A549 (cell line): ENCODE measurements around the gene VPS26B. TPM values are rescaled to one million over a fixed set of nuclear protein-coding genes. Genes with fewer than 3 reads are reported as not detected.

Experiments
- ATAC-seq, 2 experiments: fragments of 200-7000 bp in 1 of 2; fragments of >200 bp in 1 of 2; cut with Nextera tagmentation in 1 of 2; cut with Tn5 transposase in 1 of 2; 3 replicates each; pipeline versions ENCODE4 v1.8.0 to v1.9.1; 2018 to 2020; ENCODE audit warnings: mild to moderate bottlenecking in 1 of 2, moderate library complexity in 1 of 2
- CTCF ChIA-PET: fragments of 300-600 bp; sonication (Branson Sonifier 250); formaldehyde crosslinking; extraction: SDS; loops from one replicate; lab custom pipeline; 2021; ENCODE audit warnings: antibody characterized with exemption, inconsistent platforms; lab: Yijun Ruan, JAX
- POLR2A ChIA-PET: fragments of 350-600 bp; formaldehyde crosslinking; extraction: SDS; loops from one replicate; lab custom pipeline; 2021; ENCODE audit warnings: antibody characterized with exemption, inconsistent platforms; lab: Yijun Ruan, JAX
- DNase-seq, 2 experiments: peaks; one replicate each; pipeline versions ENCODE4 v3.0.0 to v3.0.0-alpha.2; 2011 to 2016; ENCODE audit warnings: low read depth in 1 of 2, low spot score in 1 of 2
- FAIRE-seq: peaks from 2 replicates; lab custom pipeline; 2011; peaks lifted over from hg19 to GRCh38; lab: Jason Lieb, UNC
- H3K27ac ChIP-seq, 2 experiments: fragments of >200 bp; sonication (Bioruptor Twin); formaldehyde crosslinking; 3 replicates each; pipeline ENCODE4 v1.5.1; 2016 to 2017
- H3K4me1 ChIP-seq: fragments of >200 bp; sonication (Bioruptor Twin); formaldehyde crosslinking; 3 replicates; pipeline ENCODE4 v1.6.1; 2016
- H3K4me2 ChIP-seq: fragments of >200 bp; sonication (Bioruptor Twin); formaldehyde crosslinking; 3 replicates; pipeline ENCODE4 v1.6.1; 2016
- H3K4me3 ChIP-seq: fragments of >200 bp; sonication (Bioruptor Twin); formaldehyde crosslinking; 3 replicates; pipeline ENCODE4 v1.5.1; 2016
- H3K9me3 ChIP-seq: fragments of >200 bp; sonication (Bioruptor Twin); formaldehyde crosslinking; 3 replicates; pipeline ENCODE4 v1.6.1; 2016
- BHLHE40 ChIP-seq: IDR thresholded peaks from 2 replicates; pipeline ENCODE4 v1.6.1; 2012; ENCODE audit warnings: low read depth, low read length, inconsistent platforms
- CEBPB ChIP-seq, 2 experiments: fragments of >200 bp in 1 of 2; sonication (Bioruptor Twin) in 1 of 2; formaldehyde crosslinking in 1 of 2; IDR thresholded peaks; 2 replicates each; pipeline ENCODE4 v1.6.1; 2012 to 2016
- CHD2 ChIP-seq: fragments of 150-350 bp; IDR thresholded peaks from 2 replicates; pipeline ENCODE4 v1.6.1; 2014; ENCODE audit warnings: low read length; ENCODE audit not compliant: partially characterized antibody
- CHD4 ChIP-seq: fragments of 200-600 bp; sonication (generic); IDR thresholded peaks from 2 replicates; pipeline ENCODE4 v1.6.1; 2016; ENCODE audit warnings: antibody characterized with exemption, mild to moderate bottlenecking, borderline replicate concordance
- CTCF ChIP-seq: fragments of >200 bp; sonication (Bioruptor Twin); formaldehyde crosslinking; IDR thresholded peaks from 3 replicates; pipeline ENCODE4 v1.5.1; 2016
- E2F6 ChIP-seq: IDR thresholded peaks from 2 replicates; pipeline ENCODE4 v1.6.1; 2012; ENCODE audit warnings: low read depth, borderline replicate concordance
- EHMT2 ChIP-seq: fragments of 200-600 bp; sonication (generic); IDR thresholded peaks from 2 replicates; pipeline ENCODE4 v1.6.1; 2016; ENCODE audit warnings: antibody characterized with exemption, low read depth, mild to moderate bottlenecking, moderate library complexity
- EP300 ChIP-seq, 2 experiments: fragments of >200 bp; sonication (Bioruptor Twin); formaldehyde crosslinking; IDR thresholded peaks; 2 replicates in 1 of 2; 3 replicates in 1 of 2; pipeline ENCODE4 v1.6.1; 2016 to 2017
- FOSB ChIP-seq: fragments of 250-450 bp; sonication (Bioruptor Pico); IDR thresholded peaks from 2 replicates; pipeline ENCODE4 v1.5.0; 2020; ENCODE audit warnings: mild to moderate bottlenecking, moderate library complexity
- HEYL ChIP-seq: fragments of 250-450 bp; sonication (Bioruptor Pico); IDR thresholded peaks from 2 replicates; pipeline ENCODE4 v1.8.0; 2021; ENCODE audit warnings: mild to moderate bottlenecking, moderate library complexity
- HOXA7 ChIP-seq: fragments of 250-450 bp; sonication (Bioruptor Pico); IDR thresholded peaks from 2 replicates; pipeline ENCODE4 v1.5.0; 2020; ENCODE audit warnings: mild to moderate bottlenecking, moderate library complexity
- HOXB13 ChIP-seq: fragments of 250-450 bp; sonication (Bioruptor Pico); IDR thresholded peaks from 2 replicates; pipeline ENCODE4 v1.5.0; 2020; ENCODE audit warnings: low read depth, mild to moderate bottlenecking, moderate library complexity
- JUN ChIP-seq, 2 experiments: fragments of >200 bp; sonication (Bioruptor Twin); formaldehyde crosslinking; IDR thresholded peaks; 2 replicates in 1 of 2; 3 replicates in 1 of 2; pipeline ENCODE4 v1.6.1; 2016 to 2017
- JUNB ChIP-seq: fragments of >200 bp; sonication (Bioruptor Twin); formaldehyde crosslinking; IDR thresholded peaks from 2 replicates; pipeline ENCODE4 v1.6.1; 2016
- KDM1A ChIP-seq: fragments of 200-600 bp; sonication (generic); IDR thresholded peaks from 2 replicates; pipeline ENCODE4 v1.6.1; 2016; ENCODE audit warnings: low read depth, mild to moderate bottlenecking
- KDM5A ChIP-seq: fragments of 200-600 bp; sonication (generic); IDR thresholded peaks from 2 replicates; pipeline ENCODE4 v1.6.1; 2016; ENCODE audit warnings: antibody characterized with exemption, mild to moderate bottlenecking
- MAFK ChIP-seq: fragments of 450-650 bp; IDR thresholded peaks from 2 replicates; pipeline ENCODE4 v1.6.1; 2014; ENCODE audit not compliant: partially characterized antibody
- MAX ChIP-seq: IDR thresholded peaks from 2 replicates; pipeline ENCODE4 v1.6.1; 2012
- NR3C1 ChIP-seq: fragments of >200 bp; sonication (Bioruptor Twin); formaldehyde crosslinking; IDR thresholded peaks from 3 replicates; pipeline ENCODE4 v1.6.1; 2017
- POLR2A ChIP-seq: IDR thresholded peaks from 2 replicates; pipeline ENCODE4 v1.6.1; 2012; ENCODE audit warnings: mild to moderate bottlenecking, low read length
- RAD21 ChIP-seq, 2 experiments: fragments of >200 bp in 1 of 2; sonication (Bioruptor Twin) in 1 of 2; formaldehyde crosslinking in 1 of 2; IDR thresholded peaks in 1 of 2; conservative IDR thresholded peaks in 1 of 2; 2 replicates in 1 of 2; 3 replicates in 1 of 2; pipeline ENCODE4 v1.6.1; 2012 to 2018; ENCODE audit warnings: inconsistent platforms in 1 of 2
- RCOR1 ChIP-seq: fragments of 150-350 bp; IDR thresholded peaks from 2 replicates; pipeline ENCODE4 v1.6.1; 2014; ENCODE audit warnings: antibody characterized with exemption, low read length, low read depth
- RNF2 ChIP-seq: fragments of 200-600 bp; sonication (generic); IDR thresholded peaks from 2 replicates; pipeline ENCODE4 v1.6.1; 2016; ENCODE audit warnings: low read depth, mild to moderate bottlenecking, antibody characterized with exemption, moderate library complexity, borderline replicate concordance
- TFCP2L1 ChIP-seq: fragments of 250-450 bp; sonication (Bioruptor Pico); IDR thresholded peaks from 2 replicates; pipeline ENCODE4 v1.5.0; 2021; ENCODE audit warnings: mild to moderate bottlenecking
- TP53 ChIP-seq: fragments of 250-450 bp; sonication (Bioruptor Pico); IDR thresholded peaks from 2 replicates; pipeline ENCODE4 v1.5.0; 2021; ENCODE audit warnings: mild to moderate bottlenecking, moderate library complexity
- ZNF302 ChIP-seq: fragments of 250-450 bp; sonication (Bioruptor Pico); IDR thresholded peaks from 2 replicates; pipeline ENCODE4 v1.9.0; 2021; ENCODE audit warnings: inconsistent platforms, mild to moderate bottlenecking, moderate library complexity
- WGBS: methylation state at CpG from one replicate; pipeline ENCODE4 v1.1.6; 2017; ENCODE audit errors: missing lambda C conversion rate; 5-methylcytosine and 5-hydroxymethylcytosine counted together
- polyA plus RNA-seq, 4 experiments: library from polyadenylated mRNA; depleted of rRNA in 3 of 4; stranded (reverse); fragments of >200 nt; fragmentation: RNase III in 1 of 4; extraction: RNeasy Plus Mini Kit Qiagen cat#74134 plus additional on column Dnase treatment in 1 of 4; gene quantifications; 2 replicates in 3 of 4; 3 replicates in 1 of 4; pipeline ENCODE4 v1.2.3, GENCODE V29; 2011 to 2017
- TF ChIP-seq, protein P1 (sequence below): fragments of 200-600 bp; sonication (generic); IDR thresholded peaks from 2 replicates; pipeline ENCODE4 v1.6.1; 2016; ENCODE audit warnings: antibody characterized with exemption, mild to moderate bottlenecking, moderate library complexity
- TF ChIP-seq, protein P2 (sequence below): fragments of 450-650 bp; IDR thresholded peaks from 2 replicates; pipeline ENCODE4 v1.6.1; 2014; ENCODE audit warnings: antibody characterized with exemption
- TF ChIP-seq, protein P3 (sequence below): fragments of 250-450 bp; sonication (Bioruptor Pico); IDR thresholded peaks from 2 replicates; pipeline ENCODE4 v1.5.0; 2021; ENCODE audit warnings: mild to moderate bottlenecking, moderate library complexity, borderline replicate concordance

The VPS26B gene
- polyA plus RNA-seq, 2 of the 4 experiments (the other 2 are of a cell fraction), result 19.2 to 25.7 TPM

DNA sequence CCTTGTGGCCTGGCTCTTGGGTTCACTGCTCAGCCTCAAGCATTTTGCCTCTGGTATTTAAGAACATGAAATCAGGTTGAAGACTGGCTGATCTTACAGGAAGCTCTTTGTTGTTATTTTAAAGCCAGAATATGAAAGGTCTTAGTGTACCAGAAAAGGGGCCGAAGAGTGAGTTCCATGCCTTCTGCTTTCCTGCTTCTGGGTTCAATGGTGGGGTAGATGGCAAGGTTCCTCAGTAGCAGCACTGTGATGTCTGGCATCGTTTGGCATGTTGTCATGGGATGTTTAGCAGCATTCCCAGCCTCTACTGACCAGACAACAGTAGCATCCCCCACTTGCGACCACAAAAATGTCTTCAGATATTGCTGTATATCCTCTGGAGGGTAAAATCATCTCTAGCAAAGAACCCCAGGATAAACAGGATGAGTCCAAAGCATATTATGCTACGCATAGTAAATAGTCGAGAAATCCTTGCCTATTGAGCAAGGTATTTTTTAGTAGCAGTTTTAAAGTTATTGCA lies 2.4 kb downstream of the VPS26B start:
- Histone ChIP-seq H3K27ac (no peak overlapping the region), H3K4me2 (0 out of 3 replicates have a peak overlapping the region, but pooled peaks have one; percentile 96), H3K4me3 (no peak overlapping the region), H3K9me3 (no peaks in the 10 kb centered on the region), H3K4me1 (peaks cover 17% of the 10 kb centered on the region; the same call in 1 of the 3 replicates)
- no peak for DNase-seq
- FAIRE-seq, result no peak
- POLR2A ChIA-PET, result no interaction called here
- WGBS, result 85% methylated on average over 5 of the region's 5 CpGs
- CTCF ChIA-PET, result interaction anchor here (0.8 kb wide), 1 partner anchor 176 kb away, joined by 3 read pairs; no protein-coding TSS in a partner anchor
- ATAC-seq, result no peak
- TF ChIP-seq E2F6, result no peak
- TF ChIP-seq KDM5A, result no peak
- TF ChIP-seq JUN (IDR thresholded peaks at IDR 0.05), result no peak
- TF ChIP-seq EHMT2, result no peak
- no peak for TF ChIP-seq JUNB
- no peak for TF ChIP-seq ZNF302 (CRISPR knock-in tag)
- no peak for TF ChIP-seq TP53 (CRISPR knock-in tag)
- no peak for TF ChIP-seq CHD4
- TF ChIP-seq RNF2, result no peak
- no peak for TF ChIP-seq EP300 (IDR thresholded peaks at IDR 0.05)
- TF ChIP-seq BHLHE40, result no peak
- TF ChIP-seq RAD21 (conservative IDR thresholded peaks at IDR 0.05 in 1 of 2, IDR thresholded peaks at IDR 0.05 in 1 of 2), result no peak
- no peak for TF ChIP-seq MAX
- TF ChIP-seq CTCF, result no peak
- TF ChIP-seq, protein P1, sequence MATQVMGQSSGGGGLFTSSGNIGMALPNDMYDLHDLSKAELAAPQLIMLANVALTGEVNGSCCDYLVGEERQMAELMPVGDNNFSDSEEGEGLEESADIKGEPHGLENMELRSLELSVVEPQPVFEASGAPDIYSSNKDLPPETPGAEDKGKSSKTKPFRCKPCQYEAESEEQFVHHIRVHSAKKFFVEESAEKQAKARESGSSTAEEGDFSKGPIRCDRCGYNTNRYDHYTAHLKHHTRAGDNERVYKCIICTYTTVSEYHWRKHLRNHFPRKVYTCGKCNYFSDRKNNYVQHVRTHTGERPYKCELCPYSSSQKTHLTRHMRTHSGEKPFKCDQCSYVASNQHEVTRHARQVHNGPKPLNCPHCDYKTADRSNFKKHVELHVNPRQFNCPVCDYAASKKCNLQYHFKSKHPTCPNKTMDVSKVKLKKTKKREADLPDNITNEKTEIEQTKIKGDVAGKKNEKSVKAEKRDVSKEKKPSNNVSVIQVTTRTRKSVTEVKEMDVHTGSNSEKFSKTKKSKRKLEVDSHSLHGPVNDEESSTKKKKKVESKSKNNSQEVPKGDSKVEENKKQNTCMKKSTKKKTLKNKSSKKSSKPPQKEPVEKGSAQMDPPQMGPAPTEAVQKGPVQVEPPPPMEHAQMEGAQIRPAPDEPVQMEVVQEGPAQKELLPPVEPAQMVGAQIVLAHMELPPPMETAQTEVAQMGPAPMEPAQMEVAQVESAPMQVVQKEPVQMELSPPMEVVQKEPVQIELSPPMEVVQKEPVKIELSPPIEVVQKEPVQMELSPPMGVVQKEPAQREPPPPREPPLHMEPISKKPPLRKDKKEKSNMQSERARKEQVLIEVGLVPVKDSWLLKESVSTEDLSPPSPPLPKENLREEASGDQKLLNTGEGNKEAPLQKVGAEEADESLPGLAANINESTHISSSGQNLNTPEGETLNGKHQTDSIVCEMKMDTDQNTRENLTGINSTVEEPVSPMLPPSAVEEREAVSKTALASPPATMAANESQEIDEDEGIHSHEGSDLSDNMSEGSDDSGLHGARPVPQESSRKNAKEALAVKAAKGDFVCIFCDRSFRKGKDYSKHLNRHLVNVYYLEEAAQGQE, result no peak
- no peak for TF ChIP-seq KDM1A
- no peak for TF ChIP-seq NR3C1

GRCh38 chr11:134228625-134229024 lies 4.2 kb downstream of the VPS26B start:
- TF ChIP-seq RCOR1, result no peak
- TF ChIP-seq, protein P2, sequence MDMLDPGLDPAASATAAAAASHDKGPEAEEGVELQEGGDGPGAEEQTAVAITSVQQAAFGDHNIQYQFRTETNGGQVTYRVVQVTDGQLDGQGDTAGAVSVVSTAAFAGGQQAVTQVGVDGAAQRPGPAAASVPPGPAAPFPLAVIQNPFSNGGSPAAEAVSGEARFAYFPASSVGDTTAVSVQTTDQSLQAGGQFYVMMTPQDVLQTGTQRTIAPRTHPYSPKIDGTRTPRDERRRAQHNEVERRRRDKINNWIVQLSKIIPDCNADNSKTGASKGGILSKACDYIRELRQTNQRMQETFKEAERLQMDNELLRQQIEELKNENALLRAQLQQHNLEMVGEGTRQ, result no peak
- TF ChIP-seq TP53 (CRISPR knock-in tag), result no peak
- TF ChIP-seq CHD2, result no peak
- no peak for TF ChIP-seq HOXA7 (CRISPR knock-in tag)
- no peak for TF ChIP-seq HOXB13 (CRISPR knock-in tag)
- no peak for TF ChIP-seq HEYL (CRISPR knock-in tag)
- no peak for TF ChIP-seq CEBPB (IDR thresholded peaks at IDR 0.05)
- no peak for TF ChIP-seq JUN (IDR thresholded peaks at IDR 0.05)
- no peak for TF ChIP-seq KDM5A
- TF ChIP-seq, protein P3, sequence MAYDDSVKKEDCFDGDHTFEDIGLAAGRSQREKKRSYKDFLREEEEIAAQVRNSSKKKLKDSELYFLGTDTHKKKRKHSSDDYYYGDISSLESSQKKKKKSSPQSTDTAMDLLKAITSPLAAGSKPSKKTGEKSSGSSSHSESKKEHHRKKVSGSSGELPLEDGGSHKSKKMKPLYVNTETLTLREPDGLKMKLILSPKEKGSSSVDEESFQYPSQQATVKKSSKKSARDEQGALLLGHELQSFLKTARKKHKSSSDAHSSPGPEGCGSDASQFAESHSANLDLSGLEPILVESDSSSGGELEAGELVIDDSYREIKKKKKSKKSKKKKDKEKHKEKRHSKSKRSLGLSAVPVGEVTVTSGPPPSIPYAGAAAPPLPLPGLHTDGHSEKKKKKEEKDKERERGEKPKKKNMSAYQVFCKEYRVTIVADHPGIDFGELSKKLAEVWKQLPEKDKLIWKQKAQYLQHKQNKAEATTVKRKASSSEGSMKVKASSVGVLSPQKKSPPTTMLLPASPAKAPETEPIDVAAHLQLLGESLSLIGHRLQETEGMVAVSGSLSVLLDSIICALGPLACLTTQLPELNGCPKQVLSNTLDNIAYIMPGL (CRISPR knock-in tag), result no peak
- TF ChIP-seq TFCP2L1 (CRISPR knock-in tag), result no peak
- TF ChIP-seq FOSB (CRISPR knock-in tag), result no peak
- TF ChIP-seq POLR2A, result no peak
- TF ChIP-seq MAFK, result no peak
- no peak overlapping the region for H3K4me3 ChIP-seq
- 92% methylated on average over 6 of the region's 6 CpGs for WGBS
- H3K4me2 ChIP-seq, result no peak overlapping the region
- CTCF ChIA-PET, result interaction anchor here (1.6 kb wide), 1 partner anchor 33 kb away, joined by 4 read pairs; no protein-coding TSS in a partner anchor
- FAIRE-seq (no peak), DNase-seq (no peak), ATAC-seq (no peak)
- POLR2A ChIA-PET, result no interaction called here
- H3K27ac ChIP-seq, result no peak overlapping the region
- no peaks in the 10 kb centered on the region for H3K9me3 ChIP-seq
- peaks cover 8% of the 10 kb centered on the region; the same call in 1 of the 3 replicates for H3K4me1 ChIP-seq
